ENCODE results near the gene OR2T10.

OR2T10 gene

DNA sequence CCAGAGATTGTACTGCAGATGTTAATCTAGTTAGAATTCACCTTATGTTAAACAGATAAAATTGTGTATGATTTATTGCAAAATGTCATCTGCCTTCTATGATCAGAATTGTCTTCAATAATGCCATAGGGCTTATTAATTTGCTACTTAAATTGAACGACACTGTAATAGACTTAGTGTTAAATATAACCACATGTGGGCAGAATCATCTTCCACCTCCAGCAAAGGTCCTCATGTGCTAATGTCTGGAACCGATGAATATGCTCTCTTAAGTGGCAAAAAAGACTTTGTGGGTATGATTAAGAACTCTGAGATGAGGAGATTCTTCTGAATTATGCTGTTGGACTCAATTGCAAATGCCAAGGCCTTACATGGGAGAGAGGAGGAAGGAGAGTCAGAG lies 33.1 kb upstream of the OR2T10 start:
- Mint-ChIP-seq H3K4me3 (no peak overlapping the region), H3K4me1 (no peaks in the 10 kb centered on the region)

DNA sequence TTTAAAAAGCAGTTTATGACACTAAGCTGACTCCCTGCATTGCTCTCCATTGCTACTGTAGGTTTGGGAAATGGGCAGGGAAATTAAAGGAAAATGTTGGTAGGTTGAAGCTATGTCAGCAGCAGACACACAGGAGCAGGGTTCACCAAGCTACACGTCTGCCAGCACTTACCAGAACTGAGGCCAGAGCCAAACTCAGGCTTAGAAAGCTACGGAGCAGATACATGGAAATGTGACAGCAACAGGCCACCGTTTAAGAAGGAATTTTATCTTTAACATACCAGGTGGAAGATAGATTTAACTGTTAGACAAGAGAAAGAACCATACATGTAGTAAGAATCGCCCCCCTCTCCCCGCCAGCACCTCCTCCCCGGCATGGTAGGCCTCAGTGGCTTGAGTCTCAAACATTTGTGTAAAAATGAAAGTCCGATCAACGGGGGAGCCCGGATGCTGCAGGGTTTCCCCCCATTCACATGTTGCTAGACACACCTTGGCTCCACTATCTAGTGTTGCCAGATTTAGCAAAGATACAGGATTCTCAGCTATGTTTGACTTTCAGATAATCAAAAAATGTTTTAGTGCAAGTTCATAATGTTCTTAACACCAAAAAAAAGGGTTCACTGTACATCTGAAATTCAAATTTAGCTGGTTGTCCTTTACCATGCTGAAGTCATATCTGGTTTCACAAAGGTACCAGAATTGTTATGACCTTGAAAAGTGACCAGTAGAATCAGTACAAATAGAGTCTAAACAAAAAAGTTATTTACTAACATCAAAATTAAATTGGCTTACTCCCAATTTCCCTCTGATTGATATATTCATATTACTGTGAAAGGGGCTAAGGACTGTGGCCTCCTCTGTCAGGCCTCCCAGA lies 30.7 kb upstream of the OR2T10 start:
- no peaks in the 10 kb centered on the region for H3K36me3 Mint-ChIP-seq (ENCODE audit: low read depth)
- TF ChIP-seq, protein P1, sequence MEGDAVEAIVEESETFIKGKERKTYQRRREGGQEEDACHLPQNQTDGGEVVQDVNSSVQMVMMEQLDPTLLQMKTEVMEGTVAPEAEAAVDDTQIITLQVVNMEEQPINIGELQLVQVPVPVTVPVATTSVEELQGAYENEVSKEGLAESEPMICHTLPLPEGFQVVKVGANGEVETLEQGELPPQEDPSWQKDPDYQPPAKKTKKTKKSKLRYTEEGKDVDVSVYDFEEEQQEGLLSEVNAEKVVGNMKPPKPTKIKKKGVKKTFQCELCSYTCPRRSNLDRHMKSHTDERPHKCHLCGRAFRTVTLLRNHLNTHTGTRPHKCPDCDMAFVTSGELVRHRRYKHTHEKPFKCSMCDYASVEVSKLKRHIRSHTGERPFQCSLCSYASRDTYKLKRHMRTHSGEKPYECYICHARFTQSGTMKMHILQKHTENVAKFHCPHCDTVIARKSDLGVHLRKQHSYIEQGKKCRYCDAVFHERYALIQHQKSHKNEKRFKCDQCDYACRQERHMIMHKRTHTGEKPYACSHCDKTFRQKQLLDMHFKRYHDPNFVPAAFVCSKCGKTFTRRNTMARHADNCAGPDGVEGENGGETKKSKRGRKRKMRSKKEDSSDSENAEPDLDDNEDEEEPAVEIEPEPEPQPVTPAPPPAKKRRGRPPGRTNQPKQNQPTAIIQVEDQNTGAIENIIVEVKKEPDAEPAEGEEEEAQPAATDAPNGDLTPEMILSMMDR (IDR thresholded peaks at IDR 0.05): no peak
- H3K27me3 Mint-ChIP-seq (ENCODE audit: low read depth, poor library complexity): no peaks in the 10 kb centered on the region
- H3K9me3 Mint-ChIP-seq: no peaks in the 10 kb centered on the region
- H3K4me1 Mint-ChIP-seq: no peaks in the 10 kb centered on the region
- DNase-seq: no peak
- H3K4me3 Mint-ChIP-seq: no peak overlapping the region
- no peak overlapping the region for H3K27ac Mint-ChIP-seq

More for the DNA sequence above, 33.1 kb upstream of the OR2T10 start:
- Mint-ChIP-seq H3K36me3 (ENCODE audit: low read depth) (no peaks in the 10 kb centered on the region), H3K27me3 (ENCODE audit: low read depth, poor library complexity) (no peaks in the 10 kb centered on the region), H3K9me3 (no peaks in the 10 kb centered on the region), H3K27ac (no peak overlapping the region)
- no peak for DNase-seq
- TF ChIP-seq, protein P1 (IDR thresholded peaks at IDR 0.05): no peak

DNA sequence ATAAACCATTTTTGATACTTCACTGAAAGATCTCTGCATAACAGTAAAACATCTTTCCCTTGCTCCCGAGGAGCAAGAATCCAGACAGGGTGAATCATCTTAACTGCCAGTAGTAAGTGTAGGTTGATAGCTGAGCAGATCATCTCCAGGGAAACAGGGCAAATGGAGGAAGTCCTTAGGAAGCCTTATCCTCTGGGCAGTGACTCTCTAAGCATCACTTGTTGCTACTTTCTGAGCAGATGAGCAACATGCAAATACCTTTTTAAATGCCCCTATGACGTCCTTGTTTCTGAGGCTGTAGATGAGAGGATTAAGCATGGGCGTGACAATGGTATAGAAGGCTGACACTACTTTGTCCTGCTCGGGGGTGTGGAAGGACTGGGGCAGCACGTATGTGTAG lies 28.5 kb upstream of the OR2T10 start:
- H3K4me3 Mint-ChIP-seq: no peak overlapping the region
- H3K36me3 Mint-ChIP-seq (ENCODE audit: low read depth): no peaks in the 10 kb centered on the region
- peaks cover 16% of the 10 kb centered on the region for H3K9me3 Mint-ChIP-seq
- no peak overlapping the region for H3K27ac Mint-ChIP-seq
- no peak for DNase-seq
- no peaks in the 10 kb centered on the region for H3K27me3 Mint-ChIP-seq (ENCODE audit: low read depth, poor library complexity)
- TF ChIP-seq, protein P1 (IDR thresholded peaks at IDR 0.05): no peak
- no peaks in the 10 kb centered on the region for H3K4me1 Mint-ChIP-seq

DNA sequence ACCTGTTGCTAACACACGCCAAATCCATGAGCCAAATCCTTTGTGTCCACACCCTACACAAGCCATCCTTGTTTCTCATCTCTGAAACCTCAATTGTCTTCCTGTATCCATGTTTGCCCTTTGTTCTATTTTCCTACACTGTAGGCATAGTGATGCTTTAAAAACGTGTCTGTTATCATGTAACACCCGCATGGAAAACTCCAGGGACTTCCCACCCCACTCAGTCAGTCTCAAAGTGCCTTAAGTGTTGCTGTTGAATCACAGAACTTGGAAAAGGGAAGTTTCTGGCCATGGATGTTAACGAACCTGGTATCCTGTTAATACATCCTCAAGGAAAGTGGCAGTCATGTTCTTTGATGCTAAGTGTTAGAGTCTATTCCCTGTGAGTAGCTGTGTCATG lies 27.7 kb upstream of the OR2T10 start:
- TF ChIP-seq, protein P1 (IDR thresholded peaks at IDR 0.05): no peak
- H3K27ac Mint-ChIP-seq: no peak overlapping the region
- no peaks in the 10 kb centered on the region for H3K36me3 Mint-ChIP-seq (ENCODE audit: low read depth)
- H3K4me3 Mint-ChIP-seq: no peak overlapping the region
- H3K9me3 Mint-ChIP-seq: peaks cover 23% of the 10 kb centered on the region
- no peak for DNase-seq
- H3K27me3 Mint-ChIP-seq (ENCODE audit: low read depth, poor library complexity): no peaks in the 10 kb centered on the region
- no peaks in the 10 kb centered on the region for H3K4me1 Mint-ChIP-seq

DNA sequence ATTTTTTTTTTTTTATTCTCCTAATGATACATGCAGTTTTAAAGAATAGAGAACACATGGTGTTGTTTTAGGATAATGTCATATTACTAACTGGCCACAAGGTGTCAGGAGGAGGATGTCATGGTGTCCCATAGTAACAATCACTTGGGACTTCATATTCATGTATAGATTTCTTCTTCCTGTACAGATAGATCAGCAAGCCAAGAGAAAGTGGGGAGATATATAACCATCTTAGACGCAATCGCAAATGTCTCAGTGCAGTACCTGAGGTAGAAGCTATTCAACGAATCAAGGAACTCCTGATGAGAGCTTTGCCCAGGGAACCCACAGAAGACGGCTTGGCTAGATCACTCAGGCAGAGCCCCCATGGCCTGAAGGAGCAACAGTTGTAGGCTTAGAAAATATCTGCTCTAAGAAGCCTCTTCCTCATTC lies 25.1 kb upstream of the OR2T10 start:
- peaks cover 42% of the 10 kb centered on the region for H3K9me3 Mint-ChIP-seq
- no peak for DNase-seq
- TF ChIP-seq, protein P1 (IDR thresholded peaks at IDR 0.05): peak; percentile 15
- no peaks in the 10 kb centered on the region for H3K4me1 Mint-ChIP-seq
- H3K27me3 Mint-ChIP-seq (ENCODE audit: low read depth, poor library complexity): no peaks in the 10 kb centered on the region
- no peak overlapping the region for H3K4me3 Mint-ChIP-seq
- no peaks in the 10 kb centered on the region for H3K36me3 Mint-ChIP-seq (ENCODE audit: low read depth)
- no peak overlapping the region for H3K27ac Mint-ChIP-seq

DNA sequence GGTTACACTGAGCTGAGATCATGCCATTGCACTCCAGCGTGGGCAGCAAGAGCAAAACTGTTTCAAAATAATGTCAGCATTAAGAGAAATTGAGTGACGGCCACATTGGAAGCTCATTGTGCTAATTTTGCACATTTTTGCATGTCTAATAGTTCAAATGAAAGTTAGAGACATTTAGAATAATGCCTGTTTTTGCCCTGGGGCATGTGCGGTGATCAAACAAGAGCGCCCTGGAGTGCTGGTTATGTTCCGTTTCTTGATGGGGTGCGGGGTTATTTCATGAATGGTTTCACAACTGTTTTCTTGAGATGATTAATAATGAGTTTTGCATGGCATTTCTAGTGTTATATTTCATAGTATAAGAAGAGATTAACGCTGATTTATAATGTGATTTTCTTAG lies 24.3 kb upstream of the OR2T10 start:
- Mint-ChIP-seq H3K4me3 (no peak overlapping the region), H3K27ac (no peak overlapping the region), H3K9me3 (peaks cover 48% of the 10 kb centered on the region), H3K36me3 (ENCODE audit: low read depth) (no peaks in the 10 kb centered on the region), H3K4me1 (no peaks in the 10 kb centered on the region), H3K27me3 (ENCODE audit: low read depth, poor library complexity) (no peaks in the 10 kb centered on the region)
- TF ChIP-seq, protein P1 (IDR thresholded peaks at IDR 0.05): no peak
- DNase-seq: no peak
